Measurements from ENCODE around the gene VDAC2.

Gene VDAC2

GRCh38 chr10:75254739-75255138 is 44.1 kb downstream of the VDAC2 start:
- no peak for DNase-seq

GRCh38 chr10:75260990-75261389 is 50.4 kb downstream of the VDAC2 start:
- no peak for DNase-seq

GRCh38 chr10:75261813-75262705 is 51.5 kb downstream of the VDAC2 start:
- DNase-seq = no peak

- no peak for DNase-seq
Observed at GRCh38 chr10:75263806-75264205, 53.2 kb downstream of the VDAC2 start.

- no peak for DNase-seq
Observed at GRCh38 chr10:75265856-75266255, 55.3 kb downstream of the VDAC2 start.

- no peak for DNase-seq
Observed at GRCh38 chr10:75266945-75267344, 56.3 kb downstream of the VDAC2 start.

- DNase-seq = no peak
Observed at GRCh38 chr10:75269605-75270004, 59.0 kb downstream of the VDAC2 start.

GRCh38 chr10:75272094-75272493 is 61.5 kb downstream of the VDAC2 start:
- no peak for DNase-seq

GRCh38 chr10:75272896-75273295 is 62.3 kb downstream of the VDAC2 start:
- no peak for DNase-seq

- DNase-seq = no peak
Observed at GRCh38 chr10:75276069-75276872, 65.7 kb downstream of the VDAC2 start.

GRCh38 chr10:75280236-75280635 is 69.6 kb downstream of the VDAC2 start:
- no peak for DNase-seq
